HUES64 (cell line): ENCODE measurements around the gene OMG.
"Not testable (repeated sequence)": the region's sequence is repeated elsewhere in the genome, so short reads cannot be mapped to it uniquely, and the experiment has no call there.

Source experiments
- H3K27ac ChIP-seq: 2 replicates; pipeline ENCODE4 v1.7.0; 2013; ENCODE audit warnings: low read depth, low read length, inconsistent platforms
- H3K27me3 ChIP-seq: 2 replicates; pipeline ENCODE4 v1.6.1; 2013; ENCODE audit warnings: mild to moderate bottlenecking, low read length; ENCODE audit not compliant: insufficient read depth
- H3K36me3 ChIP-seq: 2 replicates; pipeline ENCODE4 v1.6.1; 2013; ENCODE audit warnings: mild to moderate bottlenecking, low read length; ENCODE audit not compliant: insufficient read depth
- H3K4me1 ChIP-seq: 2 replicates; pipeline ENCODE4 v1.6.1; 2013; ENCODE audit warnings: mild to moderate bottlenecking, low read length, moderate library complexity; ENCODE audit not compliant: insufficient read depth
- H3K4me3 ChIP-seq: 2 replicates; pipeline ENCODE4 v1.5.1; 2013; ENCODE audit warnings: mild to moderate bottlenecking, low read length, moderate library complexity
- H3K9ac ChIP-seq: 2 replicates; pipeline ENCODE4 v1.6.1; 2013; ENCODE audit warnings: mild to moderate bottlenecking, low read depth, low read length
- H3K9me3 ChIP-seq: 2 replicates; pipeline ENCODE4 v1.6.1; 2013; ENCODE audit warnings: low read depth, low read length; ENCODE audit not compliant: insufficient read depth
- WGBS: fragments of 150-250, 120-280 bp; methylation state at CpG from one replicate; pipeline ENCODE4 v1.1.7; 2013; ENCODE audit warnings: missing lambda C conversion rate; 5-methylcytosine and 5-hydroxymethylcytosine counted together

The OMG gene

GRCh38 chr17:31318851-31319661, 22.0 kb upstream of the OMG start:
- Histone ChIP-seq H3K36me3 (no peaks in the 10 kb centered on the region), H3K27me3 (no peaks in the 10 kb centered on the region), H3K9ac (peak overlapping the region; percentile 28; the same call in 1 of the 2 replicates), H3K9me3 (no peaks in the 10 kb centered on the region), H3K27ac (no peak overlapping the region), H3K4me3 (no peak overlapping the region), H3K4me1 (peaks cover 4% of the 10 kb centered on the region; the same call in 1 of the 2 replicates)
- 89% methylated on average over 4 of the region's 5 CpGs for WGBS

GRCh38 chr17:31318298-31318801, 21.3 kb upstream of the OMG start:
- H3K36me3 ChIP-seq = no peaks in the 10 kb centered on the region
- WGBS = 91% methylated on average over 8 of the region's 8 CpGs
- no peak overlapping the region for H3K4me3 ChIP-seq
- H3K9me3 ChIP-seq = no peaks in the 10 kb centered on the region
- no peaks in the 10 kb centered on the region for H3K27me3 ChIP-seq
- H3K4me1 ChIP-seq = peaks cover 4% of the 10 kb centered on the region; the same call in 1 of the 2 replicates
- 0 out of 2 replicates have a peak overlapping the region, but pooled peaks have one; percentile 7 for H3K27ac ChIP-seq
- peak overlapping the region; percentile 28; the same call in 1 of the 2 replicates for H3K9ac ChIP-seq

- Histone ChIP-seq H3K36me3 (no peaks in the 10 kb centered on the region), H3K4me1 (peaks cover 4% of the 10 kb centered on the region; the same call in 1 of the 2 replicates), H3K27ac (no peak overlapping the region), H3K9me3 (no peaks in the 10 kb centered on the region), H3K4me3 (no peak overlapping the region), H3K9ac (no peak overlapping the region), H3K27me3 (no peaks in the 10 kb centered on the region)
- 100% methylated on average over 2 of the region's 3 CpGs for WGBS
Observed at GRCh38 chr17:31314782-31315100, 17.7 kb upstream of the OMG start.

GRCh38 chr17:31313982-31314781, 17.1 kb upstream of the OMG start, which contains the start of gene EVI2B:
Gene EVI2B (minus strand): TSS chr17:31314054. CDS start chr17:31305609, 8,445 bp downstream.
- no peak within 1 kb of the TSS for H3K27ac ChIP-seq
- H3K4me3 ChIP-seq = no peak within 1 kb of the TSS
- no peak within 1 kb of the TSS for H3K9ac ChIP-seq
- H3K27me3 ChIP-seq = no peaks in the 10 kb centered on the region
- H3K9me3 ChIP-seq = no peaks in the 10 kb centered on the region
- 94% methylated on average over 1 of the region's 3 CpGs for WGBS
- H3K36me3 ChIP-seq = no peaks in the 10 kb centered on the region
- H3K4me1 ChIP-seq = peaks cover 4% of the 10 kb centered on the region; the same call in 1 of the 2 replicates

- H3K36me3 ChIP-seq, H3K27ac ChIP-seq, H3K9me3 ChIP-seq, H3K27me3 ChIP-seq, H3K4me3 ChIP-seq, H3K4me1 ChIP-seq, H3K9ac ChIP-seq: not testable (repeated sequence)
- 96% methylated on average over 6 of the region's 7 CpGs for WGBS
Observed at GRCh38 chr17:31312223-31312622, 15.2 kb upstream of the OMG start.

- Histone ChIP-seq H3K4me1 (peaks cover 4% of the 10 kb centered on the region; the same call in 1 of the 2 replicates), H3K27me3 (no peaks in the 10 kb centered on the region), H3K4me3 (no peak overlapping the region), H3K9ac (no peak overlapping the region), H3K27ac (no peak overlapping the region), H3K36me3 (no peaks in the 10 kb centered on the region), H3K9me3 (no peaks in the 10 kb centered on the region)
- 100% methylated on average over 3 of the region's 3 CpGs for WGBS
Observed at GRCh38 chr17:31311526-31311925, 14.5 kb upstream of the OMG start.

GRCh38 chr17:31310886-31311285, 13.8 kb upstream of the OMG start:
- H3K9ac ChIP-seq = no peak overlapping the region
- no peaks in the 10 kb centered on the region for H3K27me3 ChIP-seq
- no peak overlapping the region for H3K4me3 ChIP-seq
- no peaks in the 10 kb centered on the region for H3K36me3 ChIP-seq
- no peaks in the 10 kb centered on the region for H3K9me3 ChIP-seq
- WGBS = 92% methylated on average over 7 of the region's 7 CpGs
- no peak overlapping the region for H3K27ac ChIP-seq
- H3K4me1 ChIP-seq = peaks cover 4% of the 10 kb centered on the region; the same call in 1 of the 2 replicates

- no peak overlapping the region for H3K27ac ChIP-seq
- no peaks in the 10 kb centered on the region for H3K36me3 ChIP-seq
- H3K9ac ChIP-seq = no peak overlapping the region
- peaks cover 4% of the 10 kb centered on the region; the same call in 1 of the 2 replicates for H3K4me1 ChIP-seq
- no peaks in the 10 kb centered on the region for H3K27me3 ChIP-seq
- no peak overlapping the region for H3K4me3 ChIP-seq
- WGBS = 75% methylated on average over 2 of the region's 2 CpGs
- no peaks in the 10 kb centered on the region for H3K9me3 ChIP-seq
Observed at GRCh38 chr17:31310260-31310659, 13.2 kb upstream of the OMG start.

GRCh38 chr17:31309556-31309955, 12.5 kb upstream of the OMG start:
- H3K36me3 ChIP-seq = no peaks in the 10 kb centered on the region

GRCh38 chr17:31308372-31309334, 11.6 kb upstream of the OMG start:
- Histone ChIP-seq H3K27ac (no peak overlapping the region), H3K9me3 (no peaks in the 10 kb centered on the region), H3K4me3 (no peak overlapping the region), H3K4me1 (peaks cover 4% of the 10 kb centered on the region; the same call in 1 of the 2 replicates), H3K27me3 (no peaks in the 10 kb centered on the region), H3K9ac (no peak overlapping the region), H3K36me3 (no peaks in the 10 kb centered on the region)
- WGBS = 92% methylated on average over 5 of the region's 5 CpGs

More at GRCh38 chr17:31309556-31309955, 12.5 kb upstream of the OMG start:
- no peak overlapping the region for H3K27ac ChIP-seq
- H3K9me3 ChIP-seq = no peaks in the 10 kb centered on the region
- H3K9ac ChIP-seq = no peak overlapping the region
- H3K4me1 ChIP-seq = peaks cover 4% of the 10 kb centered on the region; the same call in 1 of the 2 replicates
- WGBS = 92% methylated on average over 2 of the region's 2 CpGs
- H3K27me3 ChIP-seq = no peaks in the 10 kb centered on the region
- H3K4me3 ChIP-seq = no peak overlapping the region
